Measurements from ENCODE around the gene PNMT. TPM values are rescaled to one million over a fixed set of nuclear protein-coding genes. Genes with fewer than 3 reads are reported as not detected.
A peak's percentile ranks its signal among the peaks of the same experiment; 100 is the strongest.

PNMT gene
- total and polyA plus RNA-seq, 2 donors (not counting 1 experiment from before 2014, with no cell fraction given): 0.13 to 0.76 TPM

- Mint-ChIP-seq H3K4me1 (peaks cover 45% of the 10 kb centered on the region), H3K27me3 (no peaks in the 10 kb centered on the region), H3K27ac (peak overlapping the region; percentile 96), H3K9me3 (ENCODE audit: insufficient read depth) (no peaks in the 10 kb centered on the region), H3K4me3 (peak overlapping the region; percentile 67)
- no peak overlapping the region for H2AFZ ChIP-seq (ENCODE audit: insufficient read depth, low read depth, low read length, poor library complexity, severe bottlenecking)
- H3K9me3 ChIP-seq (ENCODE audit: control extremely low read depth in 1 of 3, control insufficient read depth in 2 of 3, insufficient read depth in 1 of 3, low read length in 2 of 3): no peaks in the 10 kb centered on the region
- no peak for DNase-seq
- H3K4me3 ChIP-seq (ENCODE audit: control extremely low read depth in 1 of 5, extremely low read depth in 1 of 5, insufficient read depth in 1 of 5, low read depth in 2 of 5, low read length in 4 of 5): no peak overlapping the region
- intact Hi-C loops (cut with micrococcal nuclease): no loop called here
- peaks cover 12% of the 10 kb centered on the region for H4K20me1 ChIP-seq (ENCODE audit: control insufficient read depth, insufficient read depth, low read length, poor library complexity, severe bottlenecking)
- no CpG with 5 or more reads among the region's 3 CpGs for WGBS (ENCODE audit: insufficient coverage)
- H3K27ac ChIP-seq (ENCODE audit: low read length in 2 of 2): peak overlapping the region; percentile 81
- TF ChIP-seq CTCF (IDR thresholded peaks at IDR 0.05) (no peak), EZH2 (IDR thresholded peaks at IDR 0.05; ENCODE audit: borderline replicate concordance, insufficient read depth, low read depth, low read length, poor library complexity, severe bottlenecking) (no peak)
- ChIA-PET CTCF (interaction anchor here (1.2 kb wide), 1 partner anchor 37 kb away, joined by 4 read pairs; no protein-coding TSS in a partner anchor), POLR2A (no interaction called here)
- peaks cover 34 to 55% of the 10 kb centered on the region in 2 donors for H3K4me1 ChIP-seq (ENCODE audit: control insufficient read depth in 2 of 2, insufficient read depth in 2 of 2, low read length in 2 of 2)
- ATAC-seq (ENCODE audit: low read depth): no peak
- H3K27me3 ChIP-seq (replicated peaks in 1 of 4; ENCODE audit: control extremely low read depth in 1 of 4, control insufficient read depth in 3 of 4, insufficient read depth in 4 of 4, low read length in 3 of 4): no peaks in the 10 kb centered on the region
- H3K4me2 ChIP-seq (replicated peaks; ENCODE audit: low read depth, low read length, poor library complexity, severe bottlenecking): peak overlapping the region; percentile 58
- H3K9ac ChIP-seq (ENCODE audit: low read length): no peak overlapping the region
- H3K36me3 ChIP-seq (replicated peaks in 1 of 2; ENCODE audit: control extremely low read depth in 1 of 2, control insufficient read depth in 1 of 2, extremely low read depth in 1 of 2, insufficient read depth in 2 of 2, low read length in 1 of 2): peaks cover 0 to 45% of the 10 kb centered on the region in 2 experiments
- H3K79me2 ChIP-seq (ENCODE audit: control insufficient read depth, insufficient read depth, low read length): peaks cover 30% of the 10 kb centered on the region
Measured at GRCh38 chr17:39658760-39659159, 9.5 kb upstream of the PNMT start.

GRCh38 chr17:39659279-39660010 is 8.8 kb upstream of the PNMT start:
- 28% methylated on average over 4 of the region's 15 CpGs for WGBS (ENCODE audit: insufficient coverage)
- CTCF ChIA-PET: interaction anchor here (0.6 to 1.6 kb wide), 7 partner anchors 9 to 39 kb away, joined by 3 to 7 read pairs (median 5); partner anchors contain the start of gene PNMT
- peak; percentile 51 for ATAC-seq (ENCODE audit: low read depth)
- TF ChIP-seq CTCF (IDR thresholded peaks at IDR 0.05) (no peak), EZH2 (IDR thresholded peaks at IDR 0.05; ENCODE audit: borderline replicate concordance, insufficient read depth, low read depth, low read length, poor library complexity, severe bottlenecking) (no peak)
- Histone ChIP-seq H3K27ac (ENCODE audit: low read length in 2 of 2) (peak overlapping the region; percentile 81), H3K4me3 (ENCODE audit: control extremely low read depth in 1 of 5, extremely low read depth in 1 of 5, insufficient read depth in 1 of 5, low read depth in 2 of 5, low read length in 4 of 5) (peak overlapping the region in 2 of 5 experiments; percentile 7 to 9), H2AFZ (ENCODE audit: insufficient read depth, low read depth, low read length, poor library complexity, severe bottlenecking) (peak overlapping the region; percentile 44), H3K9ac (ENCODE audit: low read length) (no peak overlapping the region), H3K79me2 (ENCODE audit: control insufficient read depth, insufficient read depth, low read length) (peaks cover 23% of the 10 kb centered on the region), H3K27me3 (replicated peaks in 1 of 4; ENCODE audit: control extremely low read depth in 1 of 4, control insufficient read depth in 3 of 4, insufficient read depth in 4 of 4, low read length in 3 of 4) (no peaks in the 10 kb centered on the region), H3K4me2 (replicated peaks; ENCODE audit: low read depth, low read length, poor library complexity, severe bottlenecking) (peak overlapping the region; percentile 58), H3K36me3 (replicated peaks in 1 of 2; ENCODE audit: control extremely low read depth in 1 of 2, control insufficient read depth in 1 of 2, extremely low read depth in 1 of 2, insufficient read depth in 2 of 2, low read length in 1 of 2) (peaks cover 0 to 41% of the 10 kb centered on the region in 2 experiments), H3K9me3 (ENCODE audit: control extremely low read depth in 1 of 3, control insufficient read depth in 2 of 3, insufficient read depth in 1 of 3, low read length in 2 of 3) (no peaks in the 10 kb centered on the region), H4K20me1 (ENCODE audit: control insufficient read depth, insufficient read depth, low read length, poor library complexity, severe bottlenecking) (peaks cover 5% of the 10 kb centered on the region), H3K4me1 (ENCODE audit: control insufficient read depth in 2 of 2, insufficient read depth in 2 of 2, low read length in 2 of 2) (peaks cover 34 to 55% of the 10 kb centered on the region in 2 donors)
- Mint-ChIP-seq H3K27ac (peak overlapping the region; percentile 96), H3K9me3 (ENCODE audit: insufficient read depth) (no peaks in the 10 kb centered on the region), H3K27me3 (no peaks in the 10 kb centered on the region), H3K4me1 (peaks cover 44% of the 10 kb centered on the region), H3K4me3 (peak overlapping the region; percentile 67)
- intact Hi-C loops (cut with micrococcal nuclease): no loop called here
- POLR2A ChIA-PET: interaction anchor here (0.6 to 0.9 kb wide), 3 partner anchors 16 to 96 kb away, joined by 7 to 11 read pairs (median 7); no protein-coding TSS in a partner anchor
- peak; percentile 66 for DNase-seq
